Neutrophil (primary cell): ENCODE results near the gene MYH9.

Source experiments
- H3K27ac ChIP-seq: fragments of 200-600 bp; sonication (generic); 2 replicates; pipeline ENCODE4 v1.5.1; 2016; ENCODE audit warnings: mild to moderate bottlenecking, moderate library complexity
- H3K27me3 ChIP-seq: fragments of 200-600 bp; sonication (generic); 2 replicates; pipeline ENCODE4 v1.6.0; 2016; ENCODE audit warnings: mild to moderate bottlenecking
- H3K36me3 ChIP-seq: fragments of 200-600 bp; sonication (generic); 2 replicates; pipeline ENCODE4 v1.5.1; 2017
- H3K4me1 ChIP-seq, 2 experiments: fragments of 200-600 bp in 1 of 2; sonication (generic) in 1 of 2; 1 replicate in 1 of 2; 2 replicates in 1 of 2; pipeline versions ENCODE4 v1.5.1 to v1.6.1; 2013 to 2016; ENCODE audit warnings: low read depth in 1 of 2, low read length in 1 of 2, mild to moderate bottlenecking in 1 of 2, moderate library complexity in 1 of 2; ENCODE audit not compliant: control insufficient read depth in 1 of 2, insufficient read depth in 1 of 2
- H3K4me3 ChIP-seq, 2 experiments: fragments of 200-600 bp in 1 of 2; sonication (generic) in 1 of 2; 1 replicate in 1 of 2; 2 replicates in 1 of 2; pipeline ENCODE4 v1.5.1; 2013 to 2016; ENCODE audit warnings: low read depth in 1 of 2, low read length in 1 of 2, mild to moderate bottlenecking in 1 of 2, moderate library complexity in 1 of 2
- H3K9me3 ChIP-seq: fragments of 200-600 bp; sonication (generic); 2 replicates; pipeline ENCODE4 v1.5.1; 2016
- TF ChIP-seq, protein P1 (sequence below): fragments of 200-600 bp; sonication (generic); IDR thresholded peaks from 2 replicates; pipeline ENCODE4 v1.5.1; 2016; ENCODE audit warnings: antibody characterized with exemption

MYH9 gene

GRCh38 chr22:36331912-36332622 lies 55.7 kb downstream of the MYH9 start:
- H3K27me3 ChIP-seq: no peaks in the 10 kb centered on the region
- TF ChIP-seq, protein P1, sequence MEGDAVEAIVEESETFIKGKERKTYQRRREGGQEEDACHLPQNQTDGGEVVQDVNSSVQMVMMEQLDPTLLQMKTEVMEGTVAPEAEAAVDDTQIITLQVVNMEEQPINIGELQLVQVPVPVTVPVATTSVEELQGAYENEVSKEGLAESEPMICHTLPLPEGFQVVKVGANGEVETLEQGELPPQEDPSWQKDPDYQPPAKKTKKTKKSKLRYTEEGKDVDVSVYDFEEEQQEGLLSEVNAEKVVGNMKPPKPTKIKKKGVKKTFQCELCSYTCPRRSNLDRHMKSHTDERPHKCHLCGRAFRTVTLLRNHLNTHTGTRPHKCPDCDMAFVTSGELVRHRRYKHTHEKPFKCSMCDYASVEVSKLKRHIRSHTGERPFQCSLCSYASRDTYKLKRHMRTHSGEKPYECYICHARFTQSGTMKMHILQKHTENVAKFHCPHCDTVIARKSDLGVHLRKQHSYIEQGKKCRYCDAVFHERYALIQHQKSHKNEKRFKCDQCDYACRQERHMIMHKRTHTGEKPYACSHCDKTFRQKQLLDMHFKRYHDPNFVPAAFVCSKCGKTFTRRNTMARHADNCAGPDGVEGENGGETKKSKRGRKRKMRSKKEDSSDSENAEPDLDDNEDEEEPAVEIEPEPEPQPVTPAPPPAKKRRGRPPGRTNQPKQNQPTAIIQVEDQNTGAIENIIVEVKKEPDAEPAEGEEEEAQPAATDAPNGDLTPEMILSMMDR: no peak
- H3K27ac ChIP-seq: peak overlapping the region; percentile 95
- peak overlapping the region; percentile 52 to 55 for H3K4me3 ChIP-seq
- H3K36me3 ChIP-seq: peaks cover 94% of the 10 kb centered on the region
- H3K4me1 ChIP-seq: peaks cover 95 to 97% of the 10 kb centered on the region in 2 experiments
- H3K9me3 ChIP-seq: no peaks in the 10 kb centered on the region

- H3K4me3 ChIP-seq: peak overlapping the region; percentile 52 to 55
- H3K27me3 ChIP-seq: no peaks in the 10 kb centered on the region
- peak overlapping the region; percentile 95 for H3K27ac ChIP-seq
- TF ChIP-seq, protein P1: peak; percentile 15
- H3K36me3 ChIP-seq: peaks cover 94% of the 10 kb centered on the region
- no peaks in the 10 kb centered on the region for H3K9me3 ChIP-seq
- peaks cover 88 to 93% of the 10 kb centered on the region in 2 experiments for H3K4me1 ChIP-seq
Observed at GRCh38 chr22:36331306-36331911, 56.4 kb downstream of the MYH9 start.

DNA sequence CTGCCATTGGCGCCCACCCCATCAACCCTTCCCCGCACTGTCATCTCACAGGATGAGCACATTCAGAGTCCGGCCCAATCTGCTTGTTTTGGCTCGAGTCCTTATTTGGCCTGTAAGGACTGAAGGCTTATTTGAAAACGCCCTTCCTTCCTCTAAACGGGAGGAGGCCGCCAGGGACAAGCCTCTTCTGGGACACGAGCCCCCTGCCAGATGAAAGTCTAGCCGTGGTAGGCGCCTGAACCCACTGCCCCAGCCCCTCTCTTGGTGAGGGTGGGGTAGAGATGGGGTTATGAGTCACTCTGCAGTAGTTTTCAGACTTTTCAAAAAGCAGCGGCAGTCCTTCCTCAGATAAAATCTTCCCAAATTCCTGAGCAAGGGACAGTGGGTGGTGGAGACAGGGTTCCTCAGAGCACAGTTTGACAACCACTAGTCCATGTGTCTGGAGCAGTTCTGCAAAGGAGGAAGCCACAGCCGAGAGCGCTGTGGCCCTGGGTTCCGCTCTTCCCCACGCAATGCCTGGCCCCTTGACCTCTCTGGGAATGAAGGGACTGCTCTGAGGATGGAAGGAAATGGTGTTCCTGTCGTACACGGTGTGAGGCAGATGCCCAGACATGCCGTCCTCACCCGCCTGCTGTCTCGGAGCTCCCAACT lies 57.0 kb downstream of the MYH9 start:
- TF ChIP-seq, protein P1: no peak
- Histone ChIP-seq H3K4me3 (peak overlapping the region; percentile 52 to 55), H3K27ac (peak overlapping the region; percentile 95), H3K4me1 (peaks cover 82 to 86% of the 10 kb centered on the region in 2 experiments), H3K27me3 (no peaks in the 10 kb centered on the region), H3K9me3 (no peaks in the 10 kb centered on the region), H3K36me3 (peaks cover 94% of the 10 kb centered on the region)

GRCh38 chr22:36330127-36330526 lies 57.6 kb downstream of the MYH9 start:
- peaks cover 75 to 80% of the 10 kb centered on the region in 2 experiments for H3K4me1 ChIP-seq
- no peaks in the 10 kb centered on the region for H3K9me3 ChIP-seq
- TF ChIP-seq, protein P1: no peak
- no peaks in the 10 kb centered on the region for H3K27me3 ChIP-seq
- H3K27ac ChIP-seq: peak overlapping the region; percentile 95
- peak overlapping the region; percentile 52 to 55 for H3K4me3 ChIP-seq
- H3K36me3 ChIP-seq: peaks cover 94% of the 10 kb centered on the region

GRCh38 chr22:36329254-36330078 lies 58.3 kb downstream of the MYH9 start:
- Histone ChIP-seq H3K9me3 (no peaks in the 10 kb centered on the region), H3K27me3 (no peaks in the 10 kb centered on the region), H3K27ac (peak overlapping the region; percentile 95), H3K36me3 (peaks cover 94% of the 10 kb centered on the region), H3K4me3 (peak overlapping the region in 1 of 2 experiments; percentile 55), H3K4me1 (peaks cover 69 to 73% of the 10 kb centered on the region in 2 experiments)
- TF ChIP-seq, protein P1: no peak
